GM23338 (cell line): ENCODE results near the gene PPARD. TPM values are rescaled to one million over a fixed set of nuclear protein-coding genes. Genes with fewer than 3 reads are reported as not detected.

Source experiments
- ATAC-seq: fragments of 200-7000 bp; cut with Tn5 transposase; 3 replicates; pipeline ENCODE4 v1.9.1; 2020
- DNase-seq: peaks from one replicate; pipeline ENCODE4 v3.0.0-alpha.2; 2015; ENCODE audit warnings: low spot score
- H2AFZ ChIP-seq: fragments of 200-600 bp; sonication (generic); 2 replicates; pipeline ENCODE4 v1.8.0; 2016; ENCODE audit warnings: antibody characterized with exemption, mild to moderate bottlenecking, moderate library complexity
- H3F3A ChIP-seq: fragments of 200-600 bp; sonication (generic); replicated peaks from 2 replicates; pipeline ENCODE4 v1.8.0; 2017; ENCODE audit warnings: antibody characterized with exemption, mixed run types, low read depth
- H3K27ac ChIP-seq: fragments of 200-600 bp; sonication (generic); 2 replicates; pipeline ENCODE4 v1.6.1; 2016; ENCODE audit warnings: low read depth
- H3K27me3 ChIP-seq: fragments of 200-600 bp; sonication (generic); 2 replicates; pipeline ENCODE4 v1.8.0; 2016; ENCODE audit warnings: mild to moderate bottlenecking, mixed run types, moderate library complexity; ENCODE audit not compliant: insufficient read depth
- H3K36me3 ChIP-seq: fragments of 200-600 bp; sonication (generic); 2 replicates; pipeline ENCODE4 v1.8.0; 2016; ENCODE audit warnings: mild to moderate bottlenecking; ENCODE audit not compliant: insufficient read depth
- H3K4me1 ChIP-seq: fragments of 200-600 bp; sonication (generic); 2 replicates; pipeline ENCODE4 v1.8.0; 2016; ENCODE audit warnings: mild to moderate bottlenecking, moderate library complexity; ENCODE audit not compliant: insufficient read depth
- H3K4me2 ChIP-seq: fragments of 200-600 bp; sonication (generic); 2 replicates; pipeline ENCODE4 v1.7.1; 2017; ENCODE audit warnings: mixed run types
- H3K4me3 ChIP-seq: fragments of 200-600 bp; sonication (generic); 2 replicates; pipeline ENCODE4 v1.6.1; 2016; ENCODE audit warnings: mixed run types
- H3K79me2 ChIP-seq: fragments of 200-600 bp; sonication (generic); replicated peaks from 2 replicates; pipeline ENCODE4 v1.8.0; 2017; ENCODE audit warnings: mild to moderate bottlenecking; ENCODE audit not compliant: insufficient read depth
- H3K9me2 ChIP-seq: fragments of 200-600 bp; sonication (generic); 2 replicates; pipeline ENCODE4 v1.8.0; 2017; ENCODE audit not compliant: insufficient read depth
- H4K20me1 ChIP-seq: fragments of 200-600 bp; sonication (generic); replicated peaks from 2 replicates; pipeline ENCODE4 v1.8.0; 2017; ENCODE audit warnings: mild to moderate bottlenecking; ENCODE audit not compliant: insufficient read depth
- H3K27ac Mint-ChIP-seq: 2 replicates; pipeline ENCODE4 v1.8.0; 2020; ENCODE audit warnings: inconsistent platforms, mild to moderate bottlenecking, moderate library complexity, mixed read lengths
- H3K27me3 Mint-ChIP-seq: 3 replicates; pipeline ENCODE4 v1.8.0; 2022; ENCODE audit warnings: low read depth, mild to moderate bottlenecking, moderate library complexity, mixed read lengths, inconsistent platforms; ENCODE audit not compliant: insufficient read depth, poor library complexity
- H3K36me3 Mint-ChIP-seq: 3 replicates; pipeline ENCODE4 v1.8.0; 2021; ENCODE audit warnings: low read depth, mild to moderate bottlenecking, inconsistent platforms, moderate library complexity, mixed read lengths
- H3K4me1 Mint-ChIP-seq: 3 replicates; pipeline ENCODE4 v1.8.0; 2020; ENCODE audit warnings: mild to moderate bottlenecking, inconsistent platforms, mixed read lengths
- H3K4me3 Mint-ChIP-seq: 3 replicates; pipeline ENCODE4 v1.8.0; 2021; ENCODE audit warnings: moderate library complexity, mild to moderate bottlenecking, inconsistent platforms, mixed read lengths
- H3K9me3 Mint-ChIP-seq: 3 replicates; pipeline ENCODE4 v1.8.0; 2020; ENCODE audit warnings: moderate library complexity, mild to moderate bottlenecking, inconsistent platforms, mixed read lengths
- CREB1 ChIP-seq: fragments of 250-450 bp; sonication (Bioruptor Pico); IDR thresholded peaks from 2 replicates; pipeline ENCODE4 v1.5.0; 2020; ENCODE audit warnings: low read depth, mild to moderate bottlenecking, moderate library complexity
- CTCF ChIP-seq, 2 experiments: fragments of 200-600 bp in 1 of 2; sonication (generic) in 1 of 2; conservative IDR thresholded peaks; 2 replicates each; pipeline versions ENCODE4 v1.5.1 to v1.6.1; 2016 to 2017; ENCODE audit warnings: antibody characterized with exemption in 2 of 2, low read depth in 2 of 2, mild to moderate bottlenecking in 2 of 2, moderate library complexity in 1 of 2
- ETS1 ChIP-seq: IDR thresholded peaks from 2 replicates; pipeline ENCODE4 v1.6.1; 2016; ENCODE audit warnings: antibody characterized with exemption
- EZH2 ChIP-seq: fragments of 200-600 bp; sonication (generic); IDR thresholded peaks from one replicate; pipeline ENCODE4 v1.8.0; 2017; ENCODE audit warnings: antibody characterized with exemption, mild to moderate bottlenecking, low read depth; ENCODE audit not compliant: unreplicated experiment
- EZH2phosphoT487 ChIP-seq: fragments of 200-600 bp; sonication (generic); IDR thresholded peaks from one replicate; pipeline ENCODE4 v1.8.1; 2018; ENCODE audit warnings: antibody characterized with exemption; ENCODE audit not compliant: unreplicated experiment
- JUNB ChIP-seq: IDR thresholded peaks from one replicate; pipeline ENCODE4 v1.6.1; 2016; ENCODE audit warnings: antibody characterized with exemption; ENCODE audit not compliant: unreplicated experiment
- NANOG ChIP-seq: IDR thresholded peaks from 2 replicates; pipeline ENCODE4 v1.6.1; 2016; ENCODE audit warnings: antibody characterized with exemption, borderline replicate concordance
- POLR2AphosphoS5 ChIP-seq: IDR thresholded peaks from 2 replicates; pipeline ENCODE4 v1.6.1; 2016; ENCODE audit warnings: antibody characterized with exemption, low read depth
- REST ChIP-seq: IDR thresholded peaks from one replicate; pipeline ENCODE4 v1.6.1; 2018; ENCODE audit warnings: antibody characterized with exemption; ENCODE audit not compliant: unreplicated experiment
- STAT1 ChIP-seq: IDR thresholded peaks from one replicate; pipeline ENCODE4 v1.6.1; 2016; ENCODE audit warnings: antibody characterized with exemption; ENCODE audit not compliant: unreplicated experiment
- ZNF331 ChIP-seq: fragments of 250-450 bp; sonication (Bioruptor Pico); IDR thresholded peaks from 2 replicates; pipeline ENCODE4 v1.5.0; 2020; ENCODE audit warnings: low read depth, mild to moderate bottlenecking, moderate library complexity
- ZNF462 ChIP-seq: fragments of 250-450 bp; sonication (Bioruptor Pico); IDR thresholded peaks from 2 replicates; pipeline ENCODE4 v1.5.0; 2020; ENCODE audit warnings: mild to moderate bottlenecking, moderate library complexity
- polyA plus RNA-seq: library from polyadenylated mRNA; unstranded; fragments of >200 nt; fragmentation: Nextera tagmentation; extraction: Ambion mirVana; gene quantifications from 2 replicates; pipeline ENCODE4 v1.2.1, GENCODE V29; 2016
- total RNA-seq: library from RNA; depleted of rRNA; stranded (reverse); fragments of >200 nt; shearing (Covaris generic); gene quantifications from 2 replicates; pipeline ENCODE4 v1.2.3, GENCODE V29; 2014

The PPARD gene
- total and polyA plus RNA-seq, 2 experiments from 2014 or later = 5.1 to 9.7 TPM

DNA sequence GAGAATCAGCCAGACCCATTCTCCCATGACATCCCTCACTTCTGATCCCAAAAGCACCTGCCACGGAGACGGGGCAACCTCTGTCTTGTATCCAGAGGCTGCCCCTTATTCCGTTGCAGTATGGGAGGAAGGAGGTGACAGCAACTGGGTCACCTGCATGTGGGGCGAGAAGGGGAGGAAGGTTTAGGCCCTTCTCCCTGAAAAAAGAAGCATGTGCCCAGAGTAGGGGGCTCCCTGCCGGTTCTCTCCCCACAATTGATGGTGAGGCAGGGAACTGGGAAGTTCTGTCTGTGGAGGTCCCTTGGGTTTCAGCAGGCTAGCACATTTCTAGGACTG, 60.5 kb downstream of the PPARD start (continued):
- TF ChIP-seq ZNF462 (CRISPR knock-in tag) (no peak), ETS1 (no peak), EZH2phosphoT487 (no peak), JUNB (no peak), CREB1 (no peak)

GRCh38 chr6:35403544-35404442, 61.4 kb downstream of the PPARD start:
- Histone ChIP-seq H4K20me1 (no peaks in the 10 kb centered on the region), H3K36me3 (no peaks in the 10 kb centered on the region), H2AFZ (no peak overlapping the region), H3K27ac (no peak overlapping the region), H3K79me2 (no peaks in the 10 kb centered on the region), H3K27me3 (no peaks in the 10 kb centered on the region), H3K9me2 (no peaks in the 10 kb centered on the region), H3K4me2 (no peak overlapping the region), H3K4me3 (no peak overlapping the region), H3K4me1 (no peaks in the 10 kb centered on the region), H3F3A (no peaks in the 10 kb centered on the region)
- Mint-ChIP-seq H3K4me1 (peaks cover 3% of the 10 kb centered on the region; the same call in 1 of the 3 replicates), H3K36me3 (no peaks in the 10 kb centered on the region), H3K27ac (no peak overlapping the region), H3K27me3 (peaks cover 1% of the 10 kb centered on the region), H3K4me3 (no peak overlapping the region), H3K9me3 (no peaks in the 10 kb centered on the region)
- ATAC-seq (no peak), DNase-seq (no peak)
- TF ChIP-seq REST (no peak), STAT1 (no peak), NANOG (no peak), ZNF331 (CRISPR knock-in tag) (no peak), EZH2 (no peak), EZH2phosphoT487 (no peak), POLR2AphosphoS5 (no peak), JUNB (no peak), CTCF (conservative IDR thresholded peaks at IDR 0.05; ENCODE audit: low read depth in 2 of 2) (no peak)
